ENCODE results near the gene GNAQ.

- TF ChIP-seq CTCF (IDR thresholded peaks at IDR 0.05): no peak
- no peak for TF ChIP-seq POLR2AphosphoS5 (IDR thresholded peaks at IDR 0.05)
- no peak for TF ChIP-seq POLR2A (IDR thresholded peaks at IDR 0.05)
These were observed 98.6 kb downstream of the GNAQ start for GRCh38 chr9:77933019-77933418.
